ENCODE data around the gene RESF1. TPM values are rescaled to one million over a fixed set of nuclear protein-coding genes. Genes with fewer than 3 reads are reported as not detected.

Gene RESF1
- total and polyA plus RNA-seq, 10 of the 15 experiments (the other 5 are each of a cell fraction or from before 2014, with no cell fraction given): 18.9 to 81.8 (median 39.7) TPM

GRCh38 chr12:31954925-31955858 is 4.0 kb upstream of the RESF1 start (continued):
- TF ChIP-seq, protein P1, sequence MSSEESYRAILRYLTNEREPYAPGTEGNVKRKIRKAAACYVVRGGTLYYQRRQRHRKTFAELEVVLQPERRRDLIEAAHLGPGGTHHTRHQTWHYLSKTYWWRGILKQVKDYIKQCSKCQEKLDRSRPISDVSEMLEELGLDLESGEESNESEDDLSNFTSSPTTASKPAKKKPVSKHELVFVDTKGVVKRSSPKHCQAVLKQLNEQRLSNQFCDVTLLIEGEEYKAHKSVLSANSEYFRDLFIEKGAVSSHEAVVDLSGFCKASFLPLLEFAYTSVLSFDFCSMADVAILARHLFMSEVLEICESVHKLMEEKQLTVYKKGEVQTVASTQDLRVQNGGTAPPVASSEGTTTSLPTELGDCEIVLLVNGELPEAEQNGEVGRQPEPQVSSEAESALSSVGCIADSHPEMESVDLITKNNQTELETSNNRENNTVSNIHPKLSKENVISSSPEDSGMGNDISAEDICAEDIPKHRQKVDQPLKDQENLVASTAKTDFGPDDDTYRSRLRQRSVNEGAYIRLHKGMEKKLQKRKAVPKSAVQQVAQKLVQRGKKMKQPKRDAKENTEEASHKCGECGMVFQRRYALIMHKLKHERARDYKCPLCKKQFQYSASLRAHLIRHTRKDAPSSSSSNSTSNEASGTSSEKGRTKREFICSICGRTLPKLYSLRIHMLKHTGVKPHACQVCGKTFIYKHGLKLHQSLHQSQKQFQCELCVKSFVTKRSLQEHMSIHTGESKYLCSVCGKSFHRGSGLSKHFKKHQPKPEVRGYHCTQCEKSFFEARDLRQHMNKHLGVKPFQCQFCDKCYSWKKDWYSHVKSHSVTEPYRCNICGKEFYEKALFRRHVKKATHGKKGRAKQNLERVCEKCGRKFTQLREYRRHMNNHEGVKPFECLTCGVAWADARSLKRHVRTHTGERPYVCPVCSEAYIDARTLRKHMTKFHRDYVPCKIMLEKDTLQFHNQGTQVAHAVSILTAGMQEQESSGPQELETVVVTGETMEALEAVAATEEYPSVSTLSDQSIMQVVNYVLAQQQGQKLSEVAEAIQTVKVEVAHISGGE (CRISPR knock-in tag; IDR thresholded peaks at IDR 0.05): no peak
- no peak for TF ChIP-seq TCF12 (IDR thresholded peaks at IDR 0.05; ENCODE audit: low read depth, low read length)

- CTCF ChIA-PET: interaction anchor here (0.7 to 0.9 kb wide), 2 partner anchors 54 to 102 kb away, joined by 3 read pairs; no protein-coding TSS in a partner anchor
- intact Hi-C loops (cut with micrococcal nuclease; ENCODE audit: unreplicated experiment): loop anchor here (1.0 to 5.0 kb wide), 3 partner anchors 62 to 206 kb away; no protein-coding TSS in a partner anchor
- Histone ChIP-seq H4K20me1 (ENCODE audit: control insufficient read depth, insufficient read depth) (no peaks in the 10 kb centered on the region), H3K4me1 (ENCODE audit: control insufficient read depth, insufficient read depth, low read length) (peaks cover 12% of the 10 kb centered on the region; the same call in 1 of the 2 replicates), H3K27me3 (replicated peaks in 1 of 2; ENCODE audit: control insufficient read depth in 2 of 2, insufficient read depth in 2 of 2, low read length in 1 of 2) (no peaks in the 10 kb centered on the region), H2AFZ (ENCODE audit: control insufficient read depth, low read depth, low read length) (peak overlapping the region; percentile 50), H3K79me2 (ENCODE audit: control insufficient read depth, insufficient read depth, low read length) (peaks cover 49% of the 10 kb centered on the region), H3K27ac (ENCODE audit: control insufficient read depth, insufficient read depth) (peak overlapping the region; percentile 76), H3K9ac (ENCODE audit: control insufficient read depth, insufficient read depth, low read length) (peak overlapping the region; percentile 91), H3K4me3 (peak overlapping the region; percentile 86), H3K4me2 (ENCODE audit: control insufficient read depth, insufficient read depth) (peak overlapping the region; percentile 79), H3K9me3 (replicated peaks; ENCODE audit: control insufficient read depth, insufficient read depth, low read length) (no peaks in the 10 kb centered on the region; the same call in 1 of the 3 replicates), H3K36me3 (ENCODE audit: control insufficient read depth in 2 of 2, insufficient read depth in 2 of 2, low read length in 1 of 2) (no peaks in the 10 kb centered on the region)
- SMC1A ChIA-PET (ENCODE audit: uncharacterized antibody, unreplicated experiment): interaction anchor here (0.6 to 1.5 kb wide), 9 partner anchors 9 to 305 kb away, joined by 3 to 4 read pairs (median 3); no protein-coding TSS in a partner anchor
- FAIRE-seq (peak; percentile 62), DNase-seq (ENCODE audit: low read depth, low spot score) (no peak), ATAC-seq (no peak)
- POLR2A ChIA-PET: interaction anchor here (1.2 to 1.4 kb wide), 3 partner anchors 147 to 243 kb away, joined by 3 to 6 read pairs (median 3); no protein-coding TSS in a partner anchor
- RAD21 ChIA-PET (ENCODE audit: unreplicated experiment): interaction anchor here (1.0 to 6.2 kb wide), 7 partner anchors 8 to 305 kb away, joined by 3 to 47 read pairs (median 4); partner anchors contain the start of genes AMN1 and BICD1
- WGBS (ENCODE audit: insufficient coverage, insufficient replicate concordance, low lambda C conversion rate, missing lambda C conversion rate): 3% methylated on average over 10 of the region's 10 CpGs
- in situ Hi-C loops (cut with MboI): no loop called here
- no peak for TF ChIP-seq FOS (IDR thresholded peaks at IDR 0.05; ENCODE audit: borderline replicate concordance, extremely low read depth, insufficient read length)
- no peak for TF ChIP-seq MYB (IDR thresholded peaks at IDR 0.05; ENCODE audit: borderline replicate concordance, low read depth, low read length)
- no peak for TF ChIP-seq RUNX3 (IDR thresholded peaks at IDR 0.05; ENCODE audit: low read length)
- no peak for TF ChIP-seq EGR1 (IDR thresholded peaks at IDR 0.05; ENCODE audit: borderline replicate concordance in 1 of 2, low read depth in 2 of 2, low read length in 2 of 2)
- peak; percentile 59; the same call in 1 of the 2 replicates for TF ChIP-seq NFYB (IDR thresholded peaks at IDR 0.05; ENCODE audit: insufficient read depth, low read depth, low read length)
- 0 out of 2 replicates have a peak, but pooled peaks have one; percentile 29 for TF ChIP-seq CHD1 (IDR thresholded peaks at IDR 0.05; ENCODE audit: low read depth, low read length)
- no peak for TF ChIP-seq HDGF (IDR thresholded peaks at IDR 0.05)
- TF ChIP-seq RAD21 (IDR thresholded peaks at IDR 0.05; ENCODE audit: insufficient read depth, low read depth, low read length): no peak
- TF ChIP-seq, protein P2, sequence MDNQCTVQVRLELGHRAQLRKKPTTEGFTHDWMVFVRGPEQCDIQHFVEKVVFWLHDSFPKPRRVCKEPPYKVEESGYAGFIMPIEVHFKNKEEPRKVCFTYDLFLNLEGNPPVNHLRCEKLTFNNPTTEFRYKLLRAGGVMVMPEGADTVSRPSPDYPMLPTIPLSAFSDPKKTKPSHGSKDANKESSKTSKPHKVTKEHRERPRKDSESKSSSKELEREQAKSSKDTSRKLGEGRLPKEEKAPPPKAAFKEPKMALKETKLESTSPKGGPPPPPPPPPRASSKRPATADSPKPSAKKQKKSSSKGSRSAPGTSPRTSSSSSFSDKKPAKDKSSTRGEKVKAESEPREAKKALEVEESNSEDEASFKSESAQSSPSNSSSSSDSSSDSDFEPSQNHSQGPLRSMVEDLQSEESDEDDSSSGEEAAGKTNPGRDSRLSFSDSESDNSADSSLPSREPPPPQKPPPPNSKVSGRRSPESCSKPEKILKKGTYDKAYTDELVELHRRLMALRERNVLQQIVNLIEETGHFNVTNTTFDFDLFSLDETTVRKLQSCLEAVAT (IDR thresholded peaks at IDR 0.05): peak; percentile 67; the same call in 1 of the 2 replicates
- no peak for TF ChIP-seq SPI1 (IDR thresholded peaks at IDR 0.05; ENCODE audit: borderline replicate concordance, insufficient read depth, low read depth, low read length)
- TSS peak; percentile 92 for BruUV-seq (replicated peaks)
Observed at GRCh38 chr12:31958569-31959160, 550 bp upstream of the RESF1 start.

Data from GM12878 (cell line).